A549 treated with AZD2906 at 1 μM for 4 hours (cell line): ENCODE measurements around the gene SLC25A48. TPM values are rescaled to one million over a fixed set of nuclear protein-coding genes. Genes with fewer than 3 reads are reported as not detected.

Source experiments
- total RNA-seq: library from RNA; stranded (reverse); fragments of 200-300 nt; extraction: Qiagen RNA extraction; gene quantifications from 5 replicates; pipeline ENCODE4 v1.2.3, GENCODE V29; 2022

Gene SLC25A48
- 0.11 to 0.41 TPM (median 0.24 TPM) in 5 replicates for total RNA-seq

GRCh38 chr5:135834639-135835529, at the start of gene SLC25A48:
Gene SLC25A48, plus strand, starts transcription at chr5:135834663. Its CDS starts 185 bp downstream, at chr5:135834848.

GRCh38 chr5:135895474-135896006, 61.1 kb downstream of the SLC25A48 start, which contains the start of gene IL9:
Gene IL9, minus strand, starts transcription at chr5:135895841. Its CDS starts 25 bp downstream, at chr5:135895816.

Other genes with a start within 250 kb of the SLC25A48 start
- gene IL9, start 61.2 kb downstream of the SLC25A48 start, total RNA-seq: not detected in 5 replicates
- gene LECT2, start 120.3 kb downstream of the SLC25A48 start, total RNA-seq: not detected in 5 replicates
- 1,379 to 2,010 TPM (median 1,737 TPM) in 5 replicates for gene TGFBI, start 194.3 kb downstream of the SLC25A48 start, total RNA-seq